Adrenal gland (tissue), 5 donors: ENCODE measurements around the gene CEP104.

ENCODE experiments used
- POLR2A ChIP-seq, 2 donors: fragments of 450-650 bp; IDR thresholded peaks; one replicate each; pipeline ENCODE4 v1.6.1; 2017; ENCODE audit warnings: antibody characterized with exemption in 2 of 2, mild to moderate bottlenecking in 2 of 2, moderate library complexity in 1 of 2
- TF ChIP-seq, protein P1 (sequence below), 6 experiments: fragments of 450-650 bp in 4 of 6; fragments of 200-600 bp in 2 of 6; sonication (generic) in 1 of 6; IDR thresholded peaks; 1 replicate in 5 of 6; 2 replicates in 1 of 6; pipeline versions ENCODE4 v1.5.1 to v1.8.0; 2016 to 2021; ENCODE audit warnings: antibody characterized with exemption in 6 of 6, mild to moderate bottlenecking in 2 of 6, moderate library complexity in 1 of 6
- donor health status: DM: no; HTN: no; CAD: no.

DNA sequence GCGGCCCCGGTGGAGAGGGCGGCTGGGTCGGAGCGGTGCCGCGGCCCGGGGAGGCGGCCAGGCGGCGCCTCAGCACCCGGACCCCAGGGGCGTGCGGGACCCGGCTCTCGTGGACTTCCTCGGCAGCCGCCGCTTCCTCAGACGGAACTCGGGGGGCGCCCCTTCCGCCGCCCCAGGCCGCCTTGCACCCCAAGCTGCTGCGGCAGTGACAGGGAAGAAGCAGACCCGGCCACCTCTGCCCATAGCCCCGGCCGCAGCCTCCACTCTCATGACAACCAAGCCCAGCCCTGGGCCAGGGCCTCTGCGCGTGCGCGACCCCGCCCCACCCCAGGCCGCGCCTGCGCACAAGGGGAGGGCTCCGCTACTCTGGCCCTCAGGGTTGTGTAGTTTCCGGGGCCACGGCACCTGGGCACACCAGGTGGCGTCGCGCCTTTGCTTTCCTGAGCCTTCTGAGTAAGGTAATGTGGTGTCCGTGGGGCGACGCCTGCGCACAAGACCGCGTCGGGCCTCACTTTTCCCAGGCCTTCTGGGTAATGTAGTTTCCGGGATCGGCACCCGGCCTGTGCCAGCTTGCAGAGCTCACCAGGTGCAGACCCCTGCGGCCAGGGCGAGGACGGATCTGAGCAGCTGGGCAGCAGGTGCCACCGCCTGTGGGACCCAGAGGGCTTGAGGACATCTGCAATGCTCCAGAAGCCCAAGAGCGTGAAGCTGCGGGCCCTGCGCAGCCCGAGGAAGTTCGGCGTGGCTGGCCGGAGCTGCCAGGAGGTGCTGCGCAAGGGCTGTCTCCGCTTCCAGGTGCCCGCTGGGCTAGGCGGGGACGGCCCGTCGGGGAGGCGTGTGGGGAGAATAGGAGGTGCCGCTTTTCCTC, at the start of gene CEP104, which contains the start of gene DFFB:
- TF ChIP-seq, protein P1, sequence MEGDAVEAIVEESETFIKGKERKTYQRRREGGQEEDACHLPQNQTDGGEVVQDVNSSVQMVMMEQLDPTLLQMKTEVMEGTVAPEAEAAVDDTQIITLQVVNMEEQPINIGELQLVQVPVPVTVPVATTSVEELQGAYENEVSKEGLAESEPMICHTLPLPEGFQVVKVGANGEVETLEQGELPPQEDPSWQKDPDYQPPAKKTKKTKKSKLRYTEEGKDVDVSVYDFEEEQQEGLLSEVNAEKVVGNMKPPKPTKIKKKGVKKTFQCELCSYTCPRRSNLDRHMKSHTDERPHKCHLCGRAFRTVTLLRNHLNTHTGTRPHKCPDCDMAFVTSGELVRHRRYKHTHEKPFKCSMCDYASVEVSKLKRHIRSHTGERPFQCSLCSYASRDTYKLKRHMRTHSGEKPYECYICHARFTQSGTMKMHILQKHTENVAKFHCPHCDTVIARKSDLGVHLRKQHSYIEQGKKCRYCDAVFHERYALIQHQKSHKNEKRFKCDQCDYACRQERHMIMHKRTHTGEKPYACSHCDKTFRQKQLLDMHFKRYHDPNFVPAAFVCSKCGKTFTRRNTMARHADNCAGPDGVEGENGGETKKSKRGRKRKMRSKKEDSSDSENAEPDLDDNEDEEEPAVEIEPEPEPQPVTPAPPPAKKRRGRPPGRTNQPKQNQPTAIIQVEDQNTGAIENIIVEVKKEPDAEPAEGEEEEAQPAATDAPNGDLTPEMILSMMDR (IDR thresholded peaks at IDR 0.05) = peak in 2 of 6 experiments; percentile 12 to 13
- TF ChIP-seq POLR2A (IDR thresholded peaks at IDR 0.05) = peak; percentile 35 to 75
